Activated CD4-positive, alpha-beta T cell treated with anti-CD3 and anti-CD28 coated beads for 36 hours (primary cell): ENCODE results near the gene ROR2. TPM values are rescaled to one million over a fixed set of nuclear protein-coding genes. Genes with fewer than 3 reads are reported as not detected.

Experiments used
- ATAC-seq: fragments of 200-7000 bp; cut with Tn5 transposase; one replicate; pipeline ENCODE4 v1.10.0; 2021; ENCODE audit warnings: mild to moderate bottlenecking, moderate library complexity
- CTCF ChIA-PET: fragments of 350-600 bp; sonication (Branson Sonifier 250); formaldehyde crosslinking; loops from one replicate; lab custom pipeline; 2021; ENCODE audit warnings: antibody characterized with exemption; lab: Charles Lee
- POLR2A ChIA-PET: fragments of 350-600 bp; sonication (Branson Sonifier 250); formaldehyde crosslinking; loops from one replicate; lab custom pipeline; 2021; ENCODE audit warnings: antibody characterized with exemption, inconsistent platforms; lab: Charles Lee
- DNase-seq: peaks from one replicate; pipeline ENCODE4 v3.0.0-alpha.2; 2020
- H3K27ac Mint-ChIP-seq: one replicate; pipeline ENCODE4 v1.8.0; 2021; ENCODE audit warnings: mixed read lengths
- H3K27me3 Mint-ChIP-seq: one replicate; pipeline ENCODE4 v1.8.0; 2021; ENCODE audit warnings: mixed read lengths
- H3K36me3 Mint-ChIP-seq: one replicate; pipeline ENCODE4 v1.8.0; 2021; ENCODE audit warnings: low read depth, mixed read lengths
- H3K4me1 Mint-ChIP-seq: one replicate; pipeline ENCODE4 v1.8.0; 2021; ENCODE audit warnings: mixed read lengths
- H3K4me3 Mint-ChIP-seq: one replicate; pipeline ENCODE4 v1.8.0; 2021; ENCODE audit warnings: mild to moderate bottlenecking, moderate library complexity, mixed read lengths
- H3K9me3 Mint-ChIP-seq: one replicate; pipeline ENCODE4 v1.8.0; 2021; ENCODE audit warnings: low read depth, mixed read lengths
- intact Hi-C, 2 experiments: fragments of 100-400 bp; cut with DNase I in 1 of 2; cut with micrococcal nuclease in 1 of 2; formaldehyde crosslinking; loops; one replicate each; pipeline versions ENCODE4 v1.14.2 to v1.15.1; 2022 to 2024; cut with DNase I, micrococcal nuclease
- total RNA-seq, 2 experiments: library from RNA; stranded (reverse); gene quantifications; one replicate each; pipeline ENCODE4 v1.2.3, GENCODE V29; 2021

Gene ROR2
- total RNA-seq, 2 experiments from 2014 or later: not detected

DNA sequence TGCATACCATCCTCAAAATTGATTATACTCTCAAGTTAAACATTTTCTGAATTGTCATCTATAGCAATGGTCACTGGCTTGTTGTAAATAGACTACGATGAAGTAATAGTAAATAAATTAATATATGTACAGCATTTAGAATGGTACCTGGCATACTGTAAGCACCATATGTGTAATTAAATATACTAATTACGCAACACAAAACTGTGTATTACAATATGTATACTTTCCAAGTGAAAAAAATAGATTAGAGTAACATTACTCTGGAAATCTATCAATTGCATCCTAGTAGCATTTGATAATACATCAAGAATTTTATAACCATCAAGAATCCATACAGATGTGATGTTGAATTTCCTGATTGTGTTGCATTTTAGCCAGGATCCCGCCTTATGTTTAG lies 17.2 kb upstream of the ROR2 start:
- no peak for DNase-seq
- ChIA-PET CTCF (interaction anchor here (0.7 kb wide), 2 partner anchors 172 to 1581 kb away, joined by 3 to 4 read pairs; no protein-coding TSS in a partner anchor), POLR2A (no interaction called here)
- H3K4me3 Mint-ChIP-seq: no peak overlapping the region
- peaks cover 23% of the 10 kb centered on the region for H3K27me3 Mint-ChIP-seq
- no peaks in the 10 kb centered on the region for H3K9me3 Mint-ChIP-seq
- H3K27ac Mint-ChIP-seq: no peak overlapping the region
- no peaks in the 10 kb centered on the region for H3K36me3 Mint-ChIP-seq
- ATAC-seq: no peak
- H3K4me1 Mint-ChIP-seq: no peaks in the 10 kb centered on the region
- intact Hi-C loops: no loop called here

DNA sequence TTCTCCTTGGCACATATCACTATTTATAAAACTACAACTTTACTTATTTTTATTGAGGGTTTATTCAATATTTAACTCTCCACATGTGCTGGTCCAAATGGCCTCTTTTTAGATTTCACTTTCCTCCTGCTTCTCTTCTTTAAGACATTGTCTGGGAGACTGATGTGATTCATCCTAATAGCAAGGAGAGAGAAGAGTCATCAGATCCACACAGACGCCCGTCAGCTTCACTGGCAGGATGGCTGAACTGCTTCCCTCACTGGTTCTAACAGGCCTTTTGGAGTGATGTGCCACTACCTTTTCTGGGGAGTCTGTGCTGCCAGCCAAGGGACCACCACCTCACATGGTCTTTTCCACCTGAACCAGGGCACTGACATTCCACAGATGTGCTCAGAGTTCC lies 16.5 kb upstream of the ROR2 start:
- Mint-ChIP-seq H3K27ac (no peak overlapping the region), H3K36me3 (no peaks in the 10 kb centered on the region), H3K4me3 (no peak overlapping the region), H3K9me3 (no peaks in the 10 kb centered on the region), H3K4me1 (no peaks in the 10 kb centered on the region), H3K27me3 (peaks cover 23% of the 10 kb centered on the region)
- ChIA-PET CTCF (no interaction called here), POLR2A (no interaction called here)
- intact Hi-C loops: no loop called here
- ATAC-seq (no peak), DNase-seq (no peak)

- intact Hi-C loops: no loop called here
- no peaks in the 10 kb centered on the region for H3K4me1 Mint-ChIP-seq
- no peaks in the 10 kb centered on the region for H3K36me3 Mint-ChIP-seq
- no peak overlapping the region for H3K27ac Mint-ChIP-seq
- CTCF ChIA-PET: interaction anchor here (0.5 to 1.5 kb wide), 4 partner anchors 9 to 413 kb away, joined by 3 to 5 read pairs (median 4); no protein-coding TSS in a partner anchor
- DNase-seq: no peak
- peaks cover 2% of the 10 kb centered on the region for H3K9me3 Mint-ChIP-seq
- peaks cover 17% of the 10 kb centered on the region for H3K27me3 Mint-ChIP-seq
- POLR2A ChIA-PET: no interaction called here
- no peak for ATAC-seq
- no peak overlapping the region for H3K4me3 Mint-ChIP-seq
Observed at GRCh38 chr9:91963711-91964240, 13.7 kb upstream of the ROR2 start.

DNA sequence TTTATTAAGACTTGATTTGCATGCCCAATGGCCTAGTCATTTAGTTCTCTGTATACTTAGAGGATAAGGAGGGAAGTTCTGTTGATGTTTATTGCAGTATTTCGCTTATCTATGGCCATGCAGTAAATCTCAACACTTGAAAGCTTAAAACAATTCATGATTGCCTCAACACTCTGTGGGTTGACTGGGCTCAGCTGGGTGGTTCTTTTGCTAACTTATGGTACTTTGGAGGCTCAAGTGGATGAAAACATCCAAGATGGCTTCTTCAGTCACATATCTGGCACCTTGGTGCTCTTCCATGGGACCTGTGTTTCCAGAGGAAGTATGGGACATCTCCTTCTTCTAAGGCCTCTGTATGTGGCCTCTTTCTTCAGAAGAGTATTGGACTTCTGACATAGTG lies 10.3 kb upstream of the ROR2 start:
- intact Hi-C loops: no loop called here

DNA sequence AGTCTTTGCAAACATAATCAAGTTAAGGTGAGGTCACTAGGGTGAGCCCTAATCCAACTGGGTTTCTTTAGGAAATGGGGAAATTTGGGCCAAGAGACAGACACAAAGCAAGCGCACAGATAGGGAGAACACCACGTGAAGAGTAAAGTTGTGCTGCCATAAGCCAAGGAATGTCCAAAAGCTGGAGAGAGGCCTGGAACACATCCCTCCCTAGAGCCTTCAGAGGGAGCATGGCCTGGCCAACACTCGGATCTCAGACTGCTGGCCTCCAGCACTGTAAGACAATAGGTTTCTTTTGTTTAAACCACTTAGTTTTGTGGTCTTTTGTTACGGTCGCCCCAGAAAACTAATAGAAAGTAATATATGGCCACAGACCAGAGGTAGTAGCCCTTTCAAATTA lies 8.1 kb upstream of the ROR2 start:
- peaks cover 2% of the 10 kb centered on the region for H3K9me3 Mint-ChIP-seq
- no peak overlapping the region for H3K4me3 Mint-ChIP-seq
- H3K27me3 Mint-ChIP-seq: peaks cover 14% of the 10 kb centered on the region
- no peak overlapping the region for H3K27ac Mint-ChIP-seq
- H3K36me3 Mint-ChIP-seq: no peaks in the 10 kb centered on the region
- ATAC-seq: no peak
- no peaks in the 10 kb centered on the region for H3K4me1 Mint-ChIP-seq
- ChIA-PET CTCF (interaction anchor here (0.8 kb wide), 1 partner anchor 27 kb away, joined by 3 read pairs; no protein-coding TSS in a partner anchor), POLR2A (no interaction called here)
- intact Hi-C loops: no loop called here
- DNase-seq: no peak

More for the DNA sequence above, 10.3 kb upstream of the ROR2 start:
- peaks cover 2% of the 10 kb centered on the region for H3K9me3 Mint-ChIP-seq
- ChIA-PET CTCF (interaction anchor here (0.7 to 2.0 kb wide), 3 partner anchors 10 to 861 kb away, joined by 3 to 4 read pairs (median 4); no protein-coding TSS in a partner anchor), POLR2A (no interaction called here)
- DNase-seq: no peak
- no peak overlapping the region for H3K4me3 Mint-ChIP-seq
- ATAC-seq: no peak
- peaks cover 3% of the 10 kb centered on the region for H3K27me3 Mint-ChIP-seq
- no peaks in the 10 kb centered on the region for H3K36me3 Mint-ChIP-seq
- H3K27ac Mint-ChIP-seq: no peak overlapping the region
- H3K4me1 Mint-ChIP-seq: no peaks in the 10 kb centered on the region

GRCh38 chr9:91954841-91955471 lies 4.9 kb upstream of the ROR2 start:
- intact Hi-C loops: loop anchor here in 1 of 2 experiments (5.0 kb wide), 1 partner anchor 1038 kb away; no protein-coding TSS in a partner anchor
- Mint-ChIP-seq H3K4me1 (peaks cover 4% of the 10 kb centered on the region), H3K27ac (no peak overlapping the region), H3K36me3 (peaks cover 2% of the 10 kb centered on the region), H3K27me3 (peaks cover 37% of the 10 kb centered on the region), H3K9me3 (no peaks in the 10 kb centered on the region), H3K4me3 (no peak overlapping the region)
- DNase-seq (peak; percentile 56), ATAC-seq (no peak)
- CTCF ChIA-PET: interaction anchor here (0.7 to 1.7 kb wide), 4 partner anchors 8 to 1745 kb away, joined by 3 to 5 read pairs (median 4); no protein-coding TSS in a partner anchor
- POLR2A ChIA-PET: interaction anchor here (0.6 kb wide), 1 partner anchor 13 kb away, joined by 8 read pairs; no protein-coding TSS in a partner anchor

DNA sequence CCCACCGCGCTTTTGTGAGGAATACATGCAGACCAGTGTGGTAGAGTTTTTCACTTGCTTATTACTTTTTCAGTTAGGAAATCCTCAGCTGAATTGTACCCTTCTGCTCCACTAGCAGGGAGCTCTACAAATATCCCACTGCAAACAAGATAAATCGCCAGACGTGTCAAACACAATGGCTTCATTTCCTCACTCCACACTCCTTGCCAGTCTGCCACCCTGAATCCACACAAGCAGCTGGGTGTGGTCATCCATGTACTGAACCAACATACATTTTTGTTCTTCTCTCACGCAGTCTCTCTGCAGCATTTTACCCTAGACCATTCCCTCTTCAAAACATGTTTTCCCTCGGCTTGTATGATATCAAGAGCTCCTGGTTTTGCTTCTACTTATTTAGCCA lies 3.7 kb upstream of the ROR2 start:
- Mint-ChIP-seq H3K27me3 (peaks cover 37% of the 10 kb centered on the region), H3K9me3 (no peaks in the 10 kb centered on the region), H3K27ac (no peak overlapping the region), H3K4me3 (no peak overlapping the region), H3K36me3 (peaks cover 2% of the 10 kb centered on the region), H3K4me1 (peaks cover 4% of the 10 kb centered on the region)
- intact Hi-C loops: loop anchor here in 1 of 2 experiments (5.0 kb wide), 1 partner anchor 1036 kb away; no protein-coding TSS in a partner anchor
- ATAC-seq (no peak), DNase-seq (no peak)
- ChIA-PET POLR2A (no interaction called here), CTCF (interaction anchor here (0.6 to 1.6 kb wide), 4 partner anchors 9 to 37 kb away, joined by 3 to 6 read pairs (median 4); no protein-coding TSS in a partner anchor)

DNA sequence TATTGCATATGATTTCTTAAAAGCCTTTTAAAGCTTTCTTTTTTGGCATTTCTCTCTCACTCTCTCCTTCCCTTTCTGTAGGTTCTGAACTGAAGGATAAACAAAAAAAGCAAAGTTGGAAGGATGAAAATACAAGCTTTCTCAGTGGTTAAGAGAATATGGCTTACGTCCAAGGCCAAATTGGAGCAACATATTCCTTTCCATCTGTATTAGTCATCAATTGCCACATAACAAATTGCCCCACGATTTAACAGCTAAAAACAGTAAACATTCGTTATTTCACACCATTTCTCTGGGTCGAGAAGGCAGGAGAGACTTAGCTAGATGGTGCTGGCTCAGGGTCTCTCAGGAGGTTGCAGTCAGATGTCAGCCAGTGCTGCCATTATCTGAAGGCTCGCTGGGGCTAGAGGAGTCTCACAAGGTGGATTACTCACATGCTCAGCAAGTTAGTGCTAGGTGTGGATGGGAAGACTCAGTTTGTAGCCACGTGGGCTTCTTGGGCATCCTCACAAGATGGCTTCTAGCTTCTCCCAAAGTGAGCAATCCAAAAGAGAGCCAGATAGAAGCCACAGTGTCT lies 2.0 kb upstream of the ROR2 start:
- ATAC-seq (no peak), DNase-seq (no peak)
- H3K36me3 Mint-ChIP-seq: peaks cover 2% of the 10 kb centered on the region
- H3K27me3 Mint-ChIP-seq: peaks cover 47% of the 10 kb centered on the region
- no peak overlapping the region for H3K27ac Mint-ChIP-seq
- no peak overlapping the region for H3K4me3 Mint-ChIP-seq
- no peaks in the 10 kb centered on the region for H3K9me3 Mint-ChIP-seq
- ChIA-PET POLR2A (no interaction called here), CTCF (interaction anchor here (0.7 to 2.3 kb wide), 3 partner anchors 12 to 212 kb away, joined by 3 to 8 read pairs (median 5); no protein-coding TSS in a partner anchor)
- intact Hi-C loops: loop anchor here in 1 of 2 experiments (5.0 kb wide), 1 partner anchor 1035 kb away; no protein-coding TSS in a partner anchor
- H3K4me1 Mint-ChIP-seq: peaks cover 4% of the 10 kb centered on the region

- Mint-ChIP-seq H3K27me3 (peaks cover 64% of the 10 kb centered on the region), H3K9me3 (no peaks in the 10 kb centered on the region), H3K36me3 (peaks cover 2% of the 10 kb centered on the region), H3K4me3 (no peak overlapping the region), H3K27ac (no peak overlapping the region), H3K4me1 (peaks cover 4% of the 10 kb centered on the region)
- intact Hi-C loops: loop anchor here in 1 of 2 experiments (5.0 kb wide), 1 partner anchor 172 kb away; no protein-coding TSS in a partner anchor
- ChIA-PET POLR2A (no interaction called here), CTCF (interaction anchor here (1.1 to 2.3 kb wide), 4 partner anchors 70 to 191 kb away, joined by 4 to 8 read pairs (median 7); no protein-coding TSS in a partner anchor)
- ATAC-seq: no peak
- DNase-seq: no peak
Observed at GRCh38 chr9:91949392-91949945, 559 bp downstream of the ROR2 start.

GRCh38 chr9:91948597-91949391 lies 1.2 kb downstream of the ROR2 start:
- peak; percentile 74 for ATAC-seq
- H3K4me3 Mint-ChIP-seq: no peak overlapping the region
- POLR2A ChIA-PET: interaction anchor here (0.6 kb wide), 1 partner anchor 348 kb away, joined by 3 read pairs; no protein-coding TSS in a partner anchor

More at GRCh38 chr9:91948597-91949391, 1.2 kb downstream of the ROR2 start:
- CTCF ChIA-PET: interaction anchor here (0.6 to 0.7 kb wide), 3 partner anchors 107 to 854 kb away, joined by 3 to 5 read pairs (median 3); no protein-coding TSS in a partner anchor
- H3K27ac Mint-ChIP-seq: no peak overlapping the region
- H3K4me1 Mint-ChIP-seq: peaks cover 4% of the 10 kb centered on the region
- DNase-seq: peak; percentile 66
- peaks cover 64% of the 10 kb centered on the region for H3K27me3 Mint-ChIP-seq
- no peaks in the 10 kb centered on the region for H3K9me3 Mint-ChIP-seq
- intact Hi-C loops: loop anchor here in 1 of 2 experiments (5.0 kb wide), 1 partner anchor 171 kb away; no protein-coding TSS in a partner anchor
- H3K36me3 Mint-ChIP-seq: peaks cover 2% of the 10 kb centered on the region
